ENCODE measurements around the gene PIK3IP1. TPM values are rescaled to one million over a fixed set of nuclear protein-coding genes. Genes with fewer than 3 reads are reported as not detected.

The PIK3IP1 gene
- total and polyA plus RNA-seq, 10 of the 15 experiments (the other 5 are each of a cell fraction or from before 2014, with no cell fraction given), result 0.77 to 6.5 (median 3.0) TPM

- RAD21 ChIA-PET (ENCODE audit: unreplicated experiment), result interaction anchor here (1.7 kb wide), 1 partner anchor 23 kb away, joined by 5 read pairs; no protein-coding TSS in a partner anchor
- TF ChIP-seq JUNB (IDR thresholded peaks at IDR 0.05) (peak; percentile 62), GATAD2B (conservative IDR thresholded peaks at IDR 0.05; ENCODE audit: low read depth) (no peak)
- intact Hi-C loops (cut with micrococcal nuclease; ENCODE audit: unreplicated experiment) (loop anchor here (10.0 kb wide), 1 partner anchor 211 kb away; the partner anchor contains the start of gene SMTN), in situ Hi-C loops (cut with MboI) (no loop called here)
- Histone ChIP-seq H3K9me3 (replicated peaks; ENCODE audit: control insufficient read depth, insufficient read depth, low read length) (no peaks in the 10 kb centered on the region), H3K4me1 (ENCODE audit: control insufficient read depth, insufficient read depth, low read length) (peaks cover 4% of the 10 kb centered on the region; the same call in 1 of the 2 replicates), H3K27ac (ENCODE audit: control insufficient read depth, insufficient read depth) (no peak overlapping the region), H3K36me3 (ENCODE audit: control insufficient read depth in 2 of 2, insufficient read depth in 2 of 2, low read length in 1 of 2) (no peaks in the 10 kb centered on the region), H3K79me2 (ENCODE audit: control insufficient read depth, insufficient read depth, low read length) (no peaks in the 10 kb centered on the region), H4K20me1 (ENCODE audit: control insufficient read depth, insufficient read depth) (no peaks in the 10 kb centered on the region), H3K27me3 (replicated peaks in 1 of 2; ENCODE audit: control insufficient read depth in 2 of 2, insufficient read depth in 2 of 2, low read length in 1 of 2) (no peaks in the 10 kb centered on the region), H2AFZ (ENCODE audit: control insufficient read depth, low read depth, low read length) (no peak overlapping the region), H3K9ac (ENCODE audit: control insufficient read depth, insufficient read depth, low read length) (no peak overlapping the region), H3K4me3 (no peak overlapping the region), H3K4me2 (ENCODE audit: control insufficient read depth, insufficient read depth) (peak overlapping the region; percentile 23; the same call in 1 of the 2 replicates)
- CTCF ChIA-PET, result interaction anchor here (1.7 to 10.4 kb wide), 2 partner anchors 17 to 84 kb away, joined by 6 to 91 read pairs; partner anchors contain the start of gene LIMK2
- ATAC-seq (no peak), DNase-seq (ENCODE audit: low read depth, low spot score) (no peak), FAIRE-seq (no peak)
- POLR2A ChIA-PET, result interaction anchor here (0.6 kb wide), 1 partner anchor 298 kb away, joined by 4 read pairs; no protein-coding TSS in a partner anchor
- SMC1A ChIA-PET (ENCODE audit: uncharacterized antibody, unreplicated experiment), result interaction anchor here (1.2 to 3.4 kb wide), 4 partner anchors 10 to 24 kb away, joined by 3 to 10 read pairs (median 4); no protein-coding TSS in a partner anchor
- BruUV-seq (replicated peaks), result no TSS peak
- WGBS (ENCODE audit: insufficient coverage, insufficient replicate concordance, low lambda C conversion rate, missing lambda C conversion rate), result 50% methylated on average over 5 of the region's 5 CpGs
These were observed 3.8 kb upstream of the PIK3IP1 start for GRCh38 chr22:31295831-31296657.

GRCh38 chr22:31295360-31295759, 3.1 kb upstream of the PIK3IP1 start:
- peak overlapping the region; percentile 23; the same call in 1 of the 2 replicates for H3K4me2 ChIP-seq (ENCODE audit: control insufficient read depth, insufficient read depth)
- 42% methylated on average over 3 of the region's 3 CpGs for WGBS (ENCODE audit: insufficient coverage, insufficient replicate concordance, low lambda C conversion rate, missing lambda C conversion rate)

More at GRCh38 chr22:31295360-31295759, 3.1 kb upstream of the PIK3IP1 start:
- H3K36me3 ChIP-seq (ENCODE audit: control insufficient read depth in 2 of 2, insufficient read depth in 2 of 2, low read length in 1 of 2), result no peaks in the 10 kb centered on the region
- no peak overlapping the region for H2AFZ ChIP-seq (ENCODE audit: control insufficient read depth, low read depth, low read length)
- in situ Hi-C loops (cut with MboI) (no loop called here), intact Hi-C loops (cut with micrococcal nuclease; ENCODE audit: unreplicated experiment) (loop anchor here (10.0 kb wide), 1 partner anchor 211 kb away; the partner anchor contains the start of gene SMTN)
- no peaks in the 10 kb centered on the region for H3K27me3 ChIP-seq (replicated peaks in 1 of 2; ENCODE audit: control insufficient read depth in 2 of 2, insufficient read depth in 2 of 2, low read length in 1 of 2)
- DNase-seq (ENCODE audit: low read depth, low spot score) (no peak), FAIRE-seq (peak; percentile 31), ATAC-seq (no peak)
- peaks cover 4% of the 10 kb centered on the region for H3K4me1 ChIP-seq (ENCODE audit: control insufficient read depth, insufficient read depth, low read length)
- no peak overlapping the region for H3K9ac ChIP-seq (ENCODE audit: control insufficient read depth, insufficient read depth, low read length)
- TF ChIP-seq SREBF2 (IDR thresholded peaks at IDR 0.05; ENCODE audit: low read length), result no peak
- TF ChIP-seq TCF7 (IDR thresholded peaks at IDR 0.05; ENCODE audit: borderline replicate concordance), result 0 out of 2 replicates have a peak, but pooled peaks have one; percentile 48
- CTCF ChIA-PET, result interaction anchor here (4.1 to 10.4 kb wide), 2 partner anchors 18 to 22 kb away, joined by 24 to 91 read pairs; no protein-coding TSS in a partner anchor
- H3K4me3 ChIP-seq, result no peak overlapping the region
- no peaks in the 10 kb centered on the region for H4K20me1 ChIP-seq (ENCODE audit: control insufficient read depth, insufficient read depth)
- no peaks in the 10 kb centered on the region for H3K79me2 ChIP-seq (ENCODE audit: control insufficient read depth, insufficient read depth, low read length)
- H3K9me3 ChIP-seq (replicated peaks; ENCODE audit: control insufficient read depth, insufficient read depth, low read length), result no peaks in the 10 kb centered on the region
- RAD21 ChIA-PET (ENCODE audit: unreplicated experiment), result interaction anchor here (1.7 kb wide), 1 partner anchor 22 kb away, joined by 5 read pairs; no protein-coding TSS in a partner anchor
- SMC1A ChIA-PET (ENCODE audit: uncharacterized antibody, unreplicated experiment), result no interaction called here
- BruUV-seq (replicated peaks), result no TSS peak
- POLR2A ChIA-PET, result no interaction called here
- H3K27ac ChIP-seq (ENCODE audit: control insufficient read depth, insufficient read depth), result no peak overlapping the region

Data from GM12878 (cell line).